Left renal cortex interstitium (tissue), 4 donors: ENCODE measurements around the gene HNRNPDL. TPM values are rescaled to one million over a fixed set of nuclear protein-coding genes. Genes with fewer than 3 reads are reported as not detected.
"Not testable (repeated sequence)": the region's sequence is repeated elsewhere in the genome, so short reads cannot be mapped to it uniquely, and the experiment has no call there.

ENCODE experiments used
- DNase-seq, 4 donors: peaks; one replicate each; pipeline ENCODE4 v3.0.0-alpha.2; 2013; ENCODE audit warnings: low read depth in 4 of 4, low spot score in 2 of 4, missing footprints in 1 of 4
- polyA plus RNA-seq, 4 donors: library from polyadenylated mRNA; unstranded; fragments of 120-200 nt; gene quantifications; one replicate each; pipeline ENCODE4 v1.2.1, GENCODE V29; 2013; ENCODE audit not compliant: insufficient read length in 4 of 4

HNRNPDL gene
- polyA plus RNA-seq, 4 donors: 520 to 644 (median 577) TPM

DNA sequence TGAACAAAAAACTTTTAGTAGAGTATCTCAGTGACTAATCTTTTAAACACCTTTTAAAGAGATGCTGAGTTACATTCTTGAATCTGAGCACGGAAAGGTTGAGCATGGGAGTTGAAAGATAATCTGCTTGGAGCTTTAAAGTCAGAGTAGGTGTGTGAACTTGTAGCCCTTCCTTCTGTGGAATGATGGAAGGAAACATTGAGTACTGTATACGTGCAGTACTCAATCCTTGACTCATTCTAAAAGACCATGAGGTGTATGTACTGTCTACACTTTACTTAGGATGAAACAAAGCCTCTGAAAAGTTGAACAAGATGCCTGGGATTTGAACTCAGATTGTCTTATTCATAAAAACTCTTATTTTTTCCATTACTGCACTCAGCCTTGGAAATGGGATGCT, 3.5 kb upstream of the HNRNPDL start:
- DNase-seq: no peak

DNA sequence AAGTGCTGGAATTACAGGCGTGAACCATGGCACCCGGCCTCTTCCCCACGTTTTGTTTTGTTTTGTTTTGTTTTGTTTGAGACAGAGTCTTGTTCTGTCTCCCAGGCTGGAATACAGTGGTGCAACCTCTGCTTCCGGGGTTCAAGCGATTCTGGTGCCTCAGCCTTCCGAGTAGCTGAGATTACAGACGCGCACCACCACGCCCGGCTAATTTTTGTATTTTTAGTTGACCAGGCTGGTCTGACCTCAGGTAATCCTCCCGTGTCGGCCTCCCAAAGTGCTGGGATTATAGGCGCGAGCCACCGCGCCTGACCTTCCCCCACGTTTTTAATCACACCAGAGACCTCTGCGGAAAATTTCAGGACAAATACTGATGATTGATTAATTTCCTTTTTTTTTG, 2.3 kb upstream of the HNRNPDL start:
- no peak for DNase-seq

DNA sequence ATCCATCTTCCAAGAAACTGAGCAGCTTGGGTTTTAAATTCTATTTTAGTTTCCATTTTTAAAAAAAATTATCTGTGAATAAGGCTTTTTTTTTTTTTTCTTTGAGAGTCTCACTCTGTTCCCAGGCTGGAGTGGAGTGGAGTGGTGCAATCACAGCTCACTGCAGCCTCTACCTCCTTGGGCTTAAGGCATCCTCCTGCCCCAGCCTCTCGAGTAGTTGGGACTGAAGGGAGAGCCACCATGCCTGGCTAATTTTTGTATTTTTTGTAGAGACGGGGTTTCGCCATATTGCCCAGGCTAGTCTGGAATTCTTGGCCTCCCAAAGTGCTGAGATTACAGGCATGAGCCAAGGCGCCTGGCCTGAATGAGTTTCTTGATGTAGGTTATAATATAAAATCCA, 1.6 kb upstream of the HNRNPDL start:
- DNase-seq: no peak

DNA sequence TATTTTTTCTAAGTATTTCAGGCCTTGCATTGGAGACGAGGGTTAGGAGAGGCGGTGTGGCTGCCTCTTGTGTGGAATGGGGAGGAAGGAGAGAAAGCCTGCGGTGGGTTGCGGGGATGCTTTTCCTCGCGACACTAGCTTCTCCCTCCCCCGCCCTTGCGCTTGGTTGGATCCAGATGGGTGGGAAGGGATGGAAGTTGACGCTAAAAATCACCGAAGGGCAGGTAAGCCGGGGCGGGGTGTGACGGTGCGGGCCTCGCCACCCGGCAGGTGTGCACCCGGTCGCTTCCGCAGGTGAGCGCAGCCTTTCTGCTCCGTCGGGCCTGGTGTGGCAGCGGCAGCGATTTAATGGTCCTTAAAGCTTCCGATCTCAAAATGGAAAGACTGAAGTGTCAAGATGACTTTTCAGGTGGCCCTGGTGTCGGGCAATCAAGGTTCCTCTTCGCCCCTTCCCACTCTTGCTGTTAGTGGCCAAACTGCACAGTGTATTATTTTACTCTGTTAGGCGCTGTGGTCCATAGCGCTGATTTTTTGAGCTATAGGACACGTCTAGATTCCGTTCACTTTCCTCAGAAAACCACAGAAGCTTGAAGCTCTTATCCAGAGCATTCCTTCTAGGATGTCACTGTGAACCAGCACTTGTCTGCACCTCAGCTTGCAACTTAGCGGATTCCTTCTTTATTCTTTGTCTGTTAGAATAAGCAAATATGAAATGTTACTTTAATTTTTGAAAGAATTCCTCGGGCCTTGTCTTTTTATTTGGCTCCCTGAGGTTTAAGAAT, 893 bp upstream of the HNRNPDL start:
- DNase-seq: peak in 2 of 4 donors; percentile 7 to 11

DNA sequence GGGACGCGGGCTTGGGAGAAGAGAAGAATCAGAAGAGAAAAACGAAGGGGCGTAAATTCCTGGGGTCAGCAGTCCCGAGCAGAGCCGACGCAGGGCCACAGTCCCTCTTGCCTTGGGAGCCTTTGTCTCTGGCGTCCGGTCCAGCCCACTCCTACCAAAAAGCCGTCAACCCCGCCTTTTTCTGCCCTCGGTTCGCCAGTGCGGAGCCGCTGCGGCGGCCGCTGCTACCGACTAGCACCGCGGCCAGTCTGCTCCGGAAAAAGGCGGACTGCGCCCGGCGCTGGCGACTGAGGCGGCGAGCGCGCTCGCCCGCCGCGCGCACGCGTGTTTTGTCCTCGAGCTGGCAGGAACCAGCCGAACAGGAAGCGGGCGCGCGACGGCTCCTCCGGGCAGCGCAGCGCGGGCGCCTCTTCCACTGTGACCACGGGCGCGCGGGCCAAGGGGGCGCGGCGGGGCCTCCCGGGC, 502 bp downstream of the HNRNPDL start:
- DNase-seq: no peak

DNA sequence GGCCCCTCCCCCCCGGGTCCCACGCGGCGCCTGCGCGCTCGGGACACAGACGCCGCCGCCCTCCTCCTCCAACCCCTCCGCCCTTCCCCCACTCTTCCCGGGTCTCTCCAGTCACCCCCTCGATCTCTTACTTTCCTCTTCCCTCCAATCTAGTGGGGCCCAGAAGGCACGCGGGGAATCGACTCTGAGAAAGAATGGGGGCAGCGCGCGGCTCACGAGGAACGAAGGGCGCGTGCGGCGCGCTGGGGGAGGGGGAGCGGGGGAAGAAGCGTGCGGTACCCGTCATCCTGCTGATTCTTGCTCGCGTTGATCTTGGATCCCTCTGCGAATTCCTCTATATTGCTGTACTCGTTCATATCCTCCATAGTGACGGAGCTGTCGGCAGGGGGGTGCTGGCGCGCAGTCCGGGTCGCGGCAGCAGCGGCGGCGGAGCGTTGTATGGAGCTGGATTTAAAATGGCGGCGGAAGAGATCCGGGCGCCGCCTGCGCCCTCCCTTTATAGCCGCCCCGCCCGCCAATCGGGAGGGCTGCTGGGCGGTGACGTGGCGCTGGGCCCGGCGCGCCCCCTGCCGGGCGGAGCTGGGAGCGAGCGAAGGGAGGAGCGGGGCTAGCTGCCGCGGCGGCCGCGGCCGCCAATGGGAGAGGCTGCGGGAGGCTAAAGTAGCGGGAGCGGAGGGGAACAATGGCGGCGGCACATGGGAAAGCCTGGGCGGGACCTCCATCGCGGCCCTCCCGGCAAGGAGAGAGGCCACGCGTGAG, 1.1 kb downstream of the HNRNPDL start:
- peak; percentile 77 to 93 (median 88) for DNase-seq

DNA sequence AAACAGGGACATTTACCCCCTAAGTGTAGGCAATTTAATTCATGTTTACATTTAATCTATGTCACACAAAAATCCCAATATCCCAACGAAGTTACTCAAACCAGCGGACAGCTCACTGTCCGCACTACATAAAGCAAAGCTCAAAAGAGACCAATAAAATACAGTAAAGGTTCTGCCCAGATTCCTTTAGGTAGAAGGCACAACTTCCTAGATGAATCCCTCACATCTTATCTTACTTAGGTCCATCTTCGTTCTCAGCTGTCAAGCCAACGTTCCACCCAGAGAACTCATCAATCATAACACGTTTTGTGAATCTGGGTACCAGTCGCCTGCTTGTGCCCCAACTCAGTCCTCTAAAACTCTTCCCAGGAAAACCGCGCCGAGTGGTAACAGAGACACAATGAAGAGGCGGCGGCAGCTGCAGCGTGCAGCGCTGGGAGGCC, 1.7 kb downstream of the HNRNPDL start:
- no peak for DNase-seq

DNA sequence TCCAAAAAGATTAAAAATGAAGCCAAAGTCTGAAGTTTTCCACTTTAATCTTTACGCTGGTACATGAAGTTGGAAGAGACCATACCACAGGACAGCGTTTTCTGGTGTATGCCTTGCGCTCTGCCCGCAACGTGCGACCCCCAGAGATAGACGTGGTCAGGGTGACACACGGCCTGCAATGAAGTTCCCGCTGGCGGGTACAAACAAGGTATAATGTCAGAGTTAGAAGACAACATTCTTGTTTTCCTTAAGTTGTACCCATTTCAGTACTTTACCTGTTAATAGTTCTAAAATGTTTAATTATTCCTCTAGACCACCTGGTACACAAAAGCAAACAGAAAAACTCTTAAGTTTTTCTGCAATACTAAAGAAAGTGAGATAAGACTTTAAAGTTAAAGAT, 4.8 kb downstream of the HNRNPDL start:
- DNase-seq: no peak

DNA sequence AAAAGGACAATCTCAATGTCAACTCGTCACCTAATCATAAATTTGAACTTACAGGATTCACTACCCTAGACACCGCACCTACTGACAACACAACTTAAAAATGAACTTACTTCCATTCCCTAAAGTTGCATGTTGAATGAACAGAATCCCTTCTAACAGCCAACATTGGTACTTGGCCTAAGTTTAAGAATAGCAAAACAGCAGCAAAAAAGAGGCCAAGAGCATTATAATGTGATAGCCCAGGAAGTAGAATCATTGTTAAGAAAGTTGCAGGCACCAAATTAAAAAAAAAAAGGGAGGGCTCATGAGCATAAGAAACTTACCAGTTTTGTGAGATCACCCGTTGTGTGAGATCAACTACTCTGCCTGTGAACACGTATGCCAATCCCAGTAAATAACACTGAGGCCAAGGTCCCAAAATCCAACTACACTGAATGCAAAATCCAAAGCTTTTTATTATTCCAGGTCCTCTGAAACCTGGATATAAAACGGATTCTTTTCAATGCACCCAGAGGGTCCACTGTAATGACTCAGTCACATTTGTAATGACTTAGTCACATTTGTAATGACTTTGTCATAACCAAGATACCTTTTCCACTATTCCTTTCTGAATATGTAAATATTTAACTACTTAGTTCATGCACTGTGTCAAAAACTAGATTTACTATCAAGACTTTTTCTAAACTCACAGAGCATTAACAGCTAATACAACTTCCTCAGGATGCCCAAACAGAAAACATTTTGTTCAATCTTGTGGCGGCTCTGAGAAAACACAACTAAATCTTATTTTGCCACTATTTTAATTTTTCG, 6.8 kb downstream of the HNRNPDL start:
- DNase-seq: no peak

DNA sequence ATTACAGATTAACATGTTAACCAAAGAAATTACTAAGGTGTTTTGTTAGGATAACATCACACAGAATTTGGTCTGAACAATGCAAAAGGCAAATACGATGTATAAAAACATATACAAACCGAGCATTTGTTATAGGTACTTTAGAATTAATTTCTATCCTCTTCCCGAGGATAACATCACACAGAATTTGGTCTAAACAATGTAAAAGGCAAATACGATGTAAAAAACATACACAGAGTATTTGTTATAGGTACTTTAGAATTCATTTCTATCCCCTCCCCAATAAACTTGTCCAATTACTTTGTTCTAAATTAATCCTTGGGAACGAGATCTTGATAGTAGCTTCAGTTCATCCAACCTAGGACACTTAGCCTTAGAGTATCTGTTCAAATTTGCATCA, 7.6 kb downstream of the HNRNPDL start:
- no peak for DNase-seq

DNA sequence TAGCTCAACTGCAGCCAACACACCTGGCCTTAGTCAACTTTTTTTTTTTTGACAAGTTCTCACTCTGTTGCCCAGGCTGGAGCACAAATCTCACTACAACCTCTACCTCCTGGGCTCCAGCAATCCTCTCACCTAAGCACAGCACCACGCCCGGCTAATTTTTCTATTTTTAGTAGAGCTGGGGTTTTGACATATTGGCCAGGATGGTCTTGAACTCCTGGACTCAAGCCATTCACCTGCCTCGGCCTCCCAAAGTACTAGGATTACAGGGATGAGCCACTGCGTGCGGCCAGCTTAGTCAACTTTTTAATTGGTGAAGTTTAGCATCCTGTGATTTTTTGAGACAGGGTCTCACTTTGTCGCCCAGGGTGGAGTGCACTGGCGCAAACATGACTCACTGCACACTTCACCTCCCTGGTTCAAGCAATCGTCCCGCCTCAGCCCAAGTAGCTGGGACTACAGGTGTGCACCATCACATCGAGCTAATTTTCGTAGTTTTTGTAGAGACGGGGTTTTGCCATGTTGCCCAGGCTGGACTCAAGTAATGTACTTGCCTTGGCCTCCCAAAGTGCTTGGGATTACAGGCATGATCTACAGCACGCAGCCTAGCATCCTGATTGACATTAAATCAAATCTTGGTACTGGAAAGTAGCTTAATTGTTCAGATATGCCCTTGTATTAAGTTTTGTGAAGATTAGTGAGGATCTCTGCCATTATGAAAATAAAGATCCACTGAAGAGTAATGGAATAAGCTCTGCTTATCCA, 8.3 kb downstream of the HNRNPDL start:
- no peak for DNase-seq

DNA sequence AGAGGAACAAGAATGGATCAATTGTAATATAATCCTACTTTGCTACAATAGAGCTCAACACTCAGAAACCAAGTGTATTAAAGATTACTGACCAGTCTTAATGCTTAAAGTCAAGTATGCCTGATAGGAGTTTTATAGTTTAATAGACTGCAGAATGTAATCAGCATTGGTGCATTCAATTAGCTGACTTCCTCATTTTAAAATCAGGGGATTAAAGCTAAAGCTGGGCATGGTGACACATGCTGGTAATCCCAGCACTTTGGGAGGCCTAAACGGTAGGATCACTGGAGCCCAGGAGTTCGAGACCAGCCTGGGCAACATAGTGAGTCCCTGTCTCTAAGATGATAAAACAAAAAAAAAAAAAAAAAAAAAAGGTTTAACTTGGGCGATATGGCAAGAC, 10.8 kb downstream of the HNRNPDL start:
- DNase-seq: no peak

DNA sequence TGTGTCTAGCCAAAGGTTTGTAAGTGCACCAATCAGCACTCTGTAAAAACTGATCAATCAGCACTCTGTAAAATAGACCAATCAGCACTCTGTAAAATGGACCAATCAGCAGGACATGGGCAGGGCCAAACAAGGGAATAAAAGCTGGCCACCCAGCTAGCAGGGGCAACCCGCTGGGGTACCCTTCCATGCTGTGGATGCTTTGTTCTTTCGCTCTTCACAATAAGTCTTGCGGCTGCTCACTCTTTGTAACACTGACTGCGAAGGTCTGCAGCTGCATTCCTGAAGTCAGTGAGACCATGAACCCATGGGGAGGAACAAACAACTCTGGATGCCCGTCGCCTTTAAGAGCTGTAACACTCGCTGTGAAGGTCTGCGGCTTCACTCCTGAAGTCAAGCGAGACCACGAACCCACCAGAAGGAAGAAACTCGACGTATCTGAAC, 14.3 kb downstream of the HNRNPDL start:
- DNase-seq: no peak

DNA sequence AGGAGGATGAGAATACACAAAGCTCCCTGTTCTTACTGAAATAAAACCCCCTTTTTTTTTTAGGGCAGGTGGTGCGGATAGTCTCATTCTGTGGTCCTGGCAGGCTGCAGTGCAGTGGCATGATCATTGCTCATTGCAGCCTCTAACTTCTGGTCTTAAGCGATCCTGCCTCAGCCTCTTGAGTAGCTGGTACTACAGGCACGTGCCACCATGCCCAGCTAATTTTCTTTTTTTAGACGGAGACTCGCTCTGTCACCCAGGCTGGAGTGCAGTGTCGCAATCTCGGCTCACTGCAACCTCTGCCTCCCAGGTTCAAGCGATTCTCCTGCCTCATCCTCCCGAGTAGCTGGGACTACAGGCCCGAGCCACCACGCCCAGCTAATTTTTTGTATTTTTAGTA, 15.2 kb downstream of the HNRNPDL start:
- not testable (repeated sequence) for DNase-seq

DNA sequence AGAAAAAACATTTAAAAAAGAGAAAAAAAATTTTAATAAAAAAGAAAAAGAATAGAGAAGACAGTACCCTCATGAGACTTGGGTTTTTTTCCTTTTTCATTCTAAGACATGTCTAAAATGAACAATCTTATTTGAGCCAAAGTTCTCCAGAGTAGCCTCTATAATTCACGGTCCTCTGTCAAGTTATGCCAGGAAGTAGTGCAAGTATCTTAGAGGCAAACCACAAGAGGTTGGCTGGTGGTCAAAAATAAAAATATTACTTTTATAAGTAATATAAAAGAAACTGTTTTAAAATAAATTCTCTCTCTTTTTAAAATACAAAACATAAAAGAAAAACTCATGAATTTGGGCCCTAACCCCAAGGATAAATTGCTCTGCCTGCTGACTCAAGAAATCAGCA, 26.5 kb downstream of the HNRNPDL start:
- DNase-seq: no peak

DNA sequence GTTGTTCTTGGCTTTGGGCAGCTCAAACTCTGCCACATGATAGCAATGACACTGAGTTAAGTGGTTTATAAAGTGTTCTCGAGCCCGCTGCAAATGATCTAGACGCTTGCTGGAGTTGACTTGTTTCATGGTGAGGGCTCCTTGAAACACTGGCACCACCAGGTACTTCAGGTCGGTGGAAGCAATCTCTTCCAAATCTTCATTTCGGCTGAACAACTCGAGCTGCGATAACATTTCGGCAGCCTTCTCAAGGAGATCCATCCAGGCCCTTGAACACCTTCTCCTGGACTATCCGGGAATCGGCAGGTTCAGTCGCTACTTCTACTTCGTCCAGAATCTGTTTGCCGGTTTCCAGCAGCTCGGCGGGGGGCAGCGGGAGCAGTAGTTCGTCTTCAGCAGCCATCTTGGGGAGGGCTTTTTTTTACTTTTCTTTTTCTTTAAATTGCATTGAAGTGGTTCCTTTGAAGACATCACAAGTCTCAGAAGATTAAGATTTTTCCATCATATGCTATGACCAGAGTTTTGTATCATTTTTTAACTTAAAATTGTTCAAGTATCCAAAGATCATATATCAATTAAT, 28.0 kb downstream of the HNRNPDL start:
- no peak for DNase-seq

DNA sequence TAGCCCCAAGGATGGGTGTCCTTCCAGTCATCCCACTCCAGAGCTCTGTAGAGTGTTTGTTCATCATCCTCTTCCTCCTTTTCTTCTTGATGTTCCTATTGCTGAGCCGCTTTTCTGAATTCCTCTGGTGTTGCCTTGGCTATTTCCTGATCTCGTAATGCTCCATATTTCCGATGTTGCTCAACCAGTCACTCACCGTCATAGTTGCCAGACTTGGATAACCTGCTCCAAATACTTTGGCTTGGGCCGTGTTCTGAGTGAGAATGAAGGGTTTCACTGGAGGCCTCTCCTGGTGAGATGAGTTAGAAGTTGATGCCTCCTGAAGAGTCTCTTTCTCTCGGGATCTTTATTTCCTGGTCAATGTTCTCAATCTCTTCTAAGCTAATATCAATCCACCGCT, 28.7 kb downstream of the HNRNPDL start:
- DNase-seq: no peak

DNA sequence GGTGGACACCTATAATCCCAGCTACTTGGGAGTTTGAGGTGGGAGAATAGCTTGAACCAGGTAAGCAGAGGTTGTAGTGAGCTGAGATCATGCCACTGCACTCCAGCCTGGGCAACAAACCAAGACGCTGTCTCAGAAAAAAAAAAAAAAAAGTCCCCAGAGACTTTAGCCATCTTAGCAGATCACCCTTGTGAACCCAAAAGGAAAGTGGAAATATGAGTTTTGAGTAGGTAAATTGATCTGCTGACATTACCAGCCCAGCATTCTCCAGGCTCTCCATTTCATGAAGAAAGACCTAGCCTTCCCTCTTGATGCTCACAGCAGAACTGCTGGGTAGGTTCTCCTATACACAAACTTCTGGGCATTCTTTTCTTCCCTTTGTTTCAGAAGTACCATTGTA, 32.0 kb downstream of the HNRNPDL start:
- DNase-seq: no peak

DNA sequence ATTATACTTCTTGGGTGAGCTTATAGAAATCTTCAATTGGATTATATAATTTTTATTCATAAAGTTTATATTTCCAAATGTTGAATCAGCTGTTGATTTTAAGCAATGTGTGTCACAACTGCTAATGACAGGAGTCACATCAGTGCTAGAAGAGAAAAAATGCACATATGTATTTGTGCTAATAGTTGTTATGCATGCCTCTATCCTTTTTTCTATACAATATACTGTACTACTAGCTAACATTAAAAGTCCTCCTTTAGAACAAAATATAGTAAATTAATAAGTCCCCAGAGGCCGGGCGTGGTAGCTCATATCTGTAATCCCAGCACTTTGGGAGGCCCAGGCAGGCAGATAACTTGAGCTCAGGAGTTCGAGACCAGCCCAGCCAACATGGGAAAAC, 32.7 kb downstream of the HNRNPDL start:
- DNase-seq: no peak

DNA sequence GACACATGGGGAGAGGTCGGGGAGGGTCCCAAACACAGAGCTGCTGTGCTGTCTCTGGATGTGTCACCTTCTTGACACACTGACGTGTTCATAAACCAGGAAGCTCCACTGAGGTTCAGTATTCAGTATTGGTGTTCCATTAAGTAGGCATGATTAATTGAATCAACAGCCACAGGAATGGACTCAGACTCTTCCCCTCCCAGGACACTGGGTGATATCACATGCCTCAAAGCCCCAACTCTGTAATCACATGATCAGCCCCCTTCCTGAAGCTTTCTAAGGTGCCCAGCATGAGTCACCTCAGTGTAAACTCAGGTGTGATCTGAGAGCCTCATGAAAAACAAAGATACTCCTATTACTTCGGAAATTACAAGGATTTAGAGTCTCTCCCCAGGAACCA, 35.4 kb downstream of the HNRNPDL start:
- no peak for DNase-seq
